KG1 (cell line): ENCODE measurements around the gene AMBRA1.
A peak's percentile ranks its signal among the peaks of the same experiment; 100 is the strongest.

Experiments
- DNase-seq: peaks from one replicate; lab custom pipeline; 2025; lab: John Stamatoyannopoulos, UW

The AMBRA1 gene

DNA sequence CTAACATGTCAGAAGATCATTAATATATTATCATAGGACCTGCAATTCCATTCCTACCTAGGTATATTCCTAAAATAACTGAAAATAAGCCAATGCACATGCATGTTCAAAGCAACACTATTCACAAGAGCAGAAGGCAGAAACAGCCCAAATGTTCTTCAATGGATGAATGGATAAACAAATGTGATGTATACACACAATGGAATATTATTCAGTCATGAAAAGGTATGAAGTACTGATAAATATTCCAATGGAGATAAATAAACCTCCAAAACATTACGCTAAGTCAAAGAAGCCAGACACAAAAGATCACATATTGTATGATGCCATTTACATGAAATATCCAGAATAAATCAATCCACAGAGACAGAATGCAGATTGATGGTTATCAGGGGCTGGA, 16.8 kb downstream of the AMBRA1 start:
- DNase-seq = no peak

DNA sequence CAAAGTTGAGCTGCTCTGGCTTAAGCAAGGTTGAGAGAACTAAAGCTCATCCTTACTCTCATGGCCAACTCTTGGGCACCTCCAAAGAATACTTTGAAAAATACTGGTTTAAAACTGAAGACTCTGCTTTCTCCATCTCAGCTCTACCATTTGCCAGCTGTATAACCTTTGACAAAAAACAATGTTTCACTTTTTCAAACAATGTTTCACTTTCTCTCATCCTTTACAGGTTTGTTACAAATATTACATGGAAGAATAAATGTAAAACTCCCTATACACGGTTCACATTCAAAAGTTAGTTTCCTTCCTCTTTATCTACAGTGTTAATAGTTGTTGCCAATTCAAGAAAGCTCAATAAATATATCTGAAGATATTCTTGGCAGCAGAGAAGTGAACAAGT, 19.2 kb downstream of the AMBRA1 start:
- DNase-seq = no peak

DNA sequence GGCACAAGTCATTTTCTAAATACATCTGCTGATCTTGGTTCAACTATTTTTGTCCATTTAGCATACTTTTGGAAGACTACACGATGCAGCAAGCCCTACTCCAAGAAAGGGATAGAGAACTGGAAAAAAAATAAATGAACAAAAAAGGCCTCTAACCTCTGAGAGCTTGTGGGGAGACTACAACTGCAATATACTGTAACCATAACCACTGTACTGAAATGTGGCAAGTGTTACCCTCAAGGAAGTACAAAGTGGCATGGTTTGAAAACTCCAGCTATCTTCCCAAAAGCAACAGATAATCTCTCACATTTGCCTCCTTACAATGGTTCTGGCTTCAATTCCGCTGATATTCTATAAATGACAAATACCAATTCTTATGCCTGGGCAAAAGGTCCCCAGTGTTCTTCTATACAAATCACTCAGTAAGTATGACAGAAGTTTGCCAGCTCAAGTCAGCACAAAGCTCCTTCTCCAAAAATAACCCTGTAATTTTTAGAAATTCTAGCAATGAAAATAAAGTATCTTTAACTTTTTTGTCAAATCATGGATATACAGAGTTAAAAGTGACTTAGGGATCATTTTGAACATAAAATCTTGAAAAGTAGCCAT, 22.9 kb downstream of the AMBRA1 start:
- DNase-seq = no peak

DNA sequence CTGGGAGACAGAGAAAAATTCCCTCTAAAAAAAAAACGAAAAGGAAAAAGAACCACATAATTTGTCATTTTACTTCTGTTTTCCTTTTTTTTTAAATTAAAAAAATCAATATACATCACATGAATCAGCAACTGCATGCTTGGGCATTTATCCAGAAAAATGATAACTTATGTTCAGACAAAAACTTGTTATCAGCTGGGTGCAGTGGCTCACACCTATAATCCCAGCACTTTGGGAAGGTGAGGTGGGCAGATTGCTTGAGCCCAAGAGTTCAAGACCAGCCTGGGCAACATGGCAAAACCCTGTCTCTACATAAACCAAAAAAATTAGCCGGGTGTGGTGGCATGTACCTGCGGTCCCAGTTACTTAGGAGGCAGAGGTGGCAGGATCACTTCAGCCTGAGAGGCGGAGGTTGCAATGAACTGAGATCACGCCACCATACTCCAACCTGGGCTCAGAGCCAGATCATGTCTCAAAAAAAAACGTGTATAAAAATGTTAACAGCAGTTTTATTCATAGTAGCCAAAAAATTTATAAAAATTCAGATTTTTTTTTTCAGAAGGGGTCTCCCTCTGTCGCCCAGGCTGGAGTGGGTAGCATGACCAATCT, 28.5 kb downstream of the AMBRA1 start:
- no peak for DNase-seq

DNA sequence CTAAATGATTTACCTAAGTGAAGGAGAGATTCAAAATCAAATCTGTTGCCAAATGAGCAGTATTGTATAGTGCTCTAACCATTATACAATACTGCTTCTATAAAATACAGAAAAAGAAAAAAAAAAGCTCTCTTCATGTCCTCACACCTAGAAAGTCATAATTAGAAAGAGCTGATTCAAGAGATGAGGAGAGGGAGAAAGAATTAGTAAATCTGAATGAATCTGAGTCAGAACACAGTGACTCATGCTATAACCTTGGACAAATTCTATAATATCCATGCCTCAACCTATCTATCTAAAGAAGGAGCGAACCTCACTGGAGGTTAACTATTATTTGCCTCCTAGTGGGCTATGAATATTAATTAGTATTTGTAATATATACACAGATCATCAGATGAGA, 29.4 kb downstream of the AMBRA1 start:
- no peak for DNase-seq

DNA sequence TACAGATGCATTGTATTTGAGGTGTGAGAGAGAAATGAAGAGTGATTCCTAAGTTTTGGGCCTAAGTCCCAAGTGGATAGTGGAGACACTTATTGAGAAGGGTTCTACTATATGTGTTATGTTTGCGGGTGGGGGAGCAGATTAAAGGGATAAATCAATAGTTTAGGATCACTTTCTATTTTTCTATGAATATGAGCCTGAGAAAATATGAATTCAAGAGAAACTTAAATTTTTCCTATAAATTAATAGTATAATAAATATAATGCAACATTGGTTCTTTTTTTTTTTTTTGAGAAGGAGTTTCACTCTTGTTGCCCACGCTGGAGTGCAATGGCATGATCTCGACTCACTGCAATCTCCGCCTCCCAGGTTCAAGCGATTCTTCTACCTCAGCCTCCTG, 31.3 kb downstream of the AMBRA1 start:
- no peak for DNase-seq

DNA sequence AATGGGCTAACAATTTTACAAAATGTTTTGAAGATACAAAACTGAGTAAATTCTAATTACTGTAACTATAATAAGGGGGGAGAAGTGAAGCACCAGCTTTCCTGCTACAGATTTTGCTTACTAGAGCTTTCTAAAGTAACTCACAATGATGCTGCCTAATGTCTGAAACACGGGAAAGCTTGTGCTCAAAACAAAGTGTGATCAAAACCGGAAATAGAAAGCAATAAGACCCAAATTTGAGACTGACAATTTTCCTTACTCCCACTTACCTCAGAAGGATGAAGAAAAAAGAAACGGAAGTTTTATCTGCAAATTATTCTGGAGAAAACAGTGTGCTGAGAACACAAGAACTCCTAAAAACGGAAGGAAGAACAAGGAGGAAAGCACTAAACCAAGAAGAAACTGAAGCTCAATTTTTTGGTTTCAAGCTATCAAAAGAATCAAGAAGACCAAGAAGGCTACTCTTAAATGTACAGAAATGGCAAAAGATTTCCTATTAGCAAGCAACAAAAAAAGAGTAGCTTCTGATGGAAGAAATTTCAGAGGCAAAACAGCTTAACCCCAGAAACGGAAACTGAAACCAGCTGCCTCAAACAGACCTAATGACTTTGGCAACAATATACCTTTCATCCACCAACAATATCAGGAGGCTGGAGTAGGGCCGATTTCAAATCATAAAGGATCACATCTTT, 33.4 kb downstream of the AMBRA1 start:
- no peak for DNase-seq

DNA sequence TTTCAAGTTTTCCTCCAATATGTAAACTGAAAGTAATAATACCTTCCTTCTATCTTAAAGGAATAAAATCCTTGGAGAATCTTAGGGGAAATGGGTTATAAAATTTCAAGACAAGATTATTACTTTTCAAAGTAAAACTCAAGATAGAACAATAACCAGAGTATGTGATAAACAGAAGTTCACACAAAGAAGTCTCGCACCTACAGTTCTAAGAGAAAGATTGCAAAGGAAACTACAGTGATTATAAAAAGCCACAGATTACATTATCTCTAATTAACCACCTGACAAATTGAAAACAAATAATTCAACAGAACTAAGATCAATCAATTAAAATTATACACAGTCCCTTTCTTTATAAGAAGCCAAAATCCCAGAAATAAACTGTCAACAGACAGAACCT, 34.0 kb downstream of the AMBRA1 start:
- no peak for DNase-seq

DNA sequence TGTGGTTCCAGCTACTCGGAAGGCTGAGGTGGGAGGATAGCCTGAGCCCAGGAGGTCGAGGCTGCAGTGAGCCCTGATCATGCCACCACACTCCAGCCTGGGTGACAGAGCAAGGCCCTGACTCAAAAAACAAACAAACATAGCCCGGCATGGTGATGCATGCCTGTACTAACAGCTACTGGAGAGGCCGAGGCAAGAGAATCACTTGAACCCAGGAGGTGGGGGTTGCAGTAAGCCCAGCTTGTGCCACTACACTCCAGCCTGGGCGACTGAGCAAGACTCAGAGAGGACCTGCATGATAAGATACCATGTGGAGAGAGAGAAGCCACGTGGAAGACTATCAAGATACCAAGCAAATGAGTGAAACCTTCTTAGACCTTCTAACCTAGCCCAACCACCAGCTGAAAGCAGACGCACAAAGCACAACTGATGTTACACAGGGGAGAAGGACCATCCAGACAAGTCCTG, 36.1 kb downstream of the AMBRA1 start:
- no peak for DNase-seq

DNA sequence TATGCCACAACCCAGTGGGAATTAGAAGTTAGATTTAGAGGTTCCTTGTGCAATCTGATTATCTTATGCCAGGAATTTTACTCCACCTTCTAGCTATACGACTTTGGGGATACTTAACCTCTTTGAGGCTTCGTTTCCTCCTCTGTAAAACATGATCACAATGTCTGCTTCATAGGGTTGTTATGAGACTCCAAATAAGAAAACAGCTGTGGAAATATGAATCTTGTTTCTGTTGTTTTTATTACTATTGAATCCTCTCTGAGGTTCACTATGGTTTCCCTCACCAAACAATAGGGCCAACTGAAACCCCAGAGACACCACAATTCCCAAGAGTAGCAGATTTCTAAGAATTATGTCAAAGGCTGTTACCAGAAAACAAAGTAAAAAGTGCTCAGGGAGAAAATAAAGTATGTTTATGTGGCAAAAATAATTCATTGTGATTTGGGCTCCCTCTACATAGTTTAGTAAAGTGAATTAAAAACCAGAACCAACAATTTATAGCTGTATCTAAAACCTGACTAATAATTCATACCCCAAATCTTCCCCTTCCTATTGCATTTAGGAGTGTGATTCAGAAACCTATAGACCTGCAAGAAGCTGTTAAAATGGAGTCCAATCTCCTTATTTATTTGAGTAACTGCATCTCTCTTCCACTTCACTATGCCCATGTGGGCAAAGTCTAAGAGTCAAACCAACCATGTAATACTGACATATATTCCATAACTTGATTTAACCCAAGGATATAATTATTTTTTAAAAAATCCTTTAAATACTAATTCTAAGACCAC, 38.4 kb downstream of the AMBRA1 start:
- no peak for DNase-seq

DNA sequence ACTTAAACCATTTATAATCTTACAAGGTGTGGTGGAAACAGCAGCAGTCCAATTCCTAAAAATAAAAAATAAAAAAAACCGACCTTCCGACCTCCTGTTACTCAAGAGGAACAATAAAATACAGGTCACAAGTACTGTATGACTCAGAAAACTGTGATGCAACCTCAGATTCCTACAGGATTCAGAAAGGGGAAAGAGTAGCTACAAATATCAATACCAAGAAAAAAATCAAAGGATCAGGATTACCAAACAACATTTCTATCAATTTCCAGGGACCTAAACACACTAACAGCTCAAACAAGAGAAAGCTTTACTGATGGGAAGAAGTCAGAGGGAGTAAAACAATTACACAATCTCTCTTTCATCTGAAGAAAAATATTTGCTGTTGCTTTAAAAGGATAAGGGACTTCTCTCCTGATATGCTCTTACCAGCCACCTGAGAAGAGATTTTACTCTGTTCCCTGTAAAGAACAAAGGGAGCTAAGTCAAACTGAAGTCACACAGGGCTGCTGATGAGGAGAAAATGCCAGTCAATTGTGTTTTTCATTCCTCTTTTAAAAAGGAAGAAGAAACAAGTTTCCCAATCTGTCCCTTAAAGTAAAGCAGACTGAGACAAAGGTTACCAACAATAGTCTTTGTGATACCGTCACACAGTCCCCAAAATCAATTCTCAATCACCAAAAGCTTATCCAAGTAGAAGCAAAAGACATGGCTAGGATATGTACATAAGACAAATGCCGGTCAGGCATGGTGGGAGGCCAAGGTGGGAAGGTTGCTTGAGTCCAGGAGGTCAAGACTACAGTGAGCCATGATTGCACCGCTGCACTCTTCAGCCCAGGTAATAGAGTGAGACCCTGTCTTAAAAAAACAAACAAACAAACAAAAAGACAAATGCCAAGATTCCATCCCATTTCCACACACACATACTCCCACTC, 39.3 kb downstream of the AMBRA1 start:
- DNase-seq = peak; percentile 48

DNA sequence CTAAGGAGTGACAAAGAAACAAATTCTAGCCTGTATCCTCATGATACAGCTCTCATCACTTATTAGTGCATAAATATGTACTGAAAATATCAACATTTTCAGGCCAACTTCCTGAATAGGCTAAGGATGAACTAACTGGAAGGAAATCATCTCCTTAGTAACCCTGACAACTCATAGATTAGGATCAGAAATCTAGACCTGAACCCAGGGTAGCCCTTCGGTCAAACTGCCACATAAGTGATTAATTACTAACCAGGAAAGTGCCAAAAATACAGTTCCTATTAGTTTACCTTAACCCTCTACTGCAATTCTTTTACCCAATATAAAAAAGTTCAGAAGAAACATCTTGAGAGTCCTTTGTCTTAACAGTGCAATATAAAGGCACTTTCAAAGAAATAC, 40.0 kb downstream of the AMBRA1 start:
- DNase-seq = peak; percentile 48

DNA sequence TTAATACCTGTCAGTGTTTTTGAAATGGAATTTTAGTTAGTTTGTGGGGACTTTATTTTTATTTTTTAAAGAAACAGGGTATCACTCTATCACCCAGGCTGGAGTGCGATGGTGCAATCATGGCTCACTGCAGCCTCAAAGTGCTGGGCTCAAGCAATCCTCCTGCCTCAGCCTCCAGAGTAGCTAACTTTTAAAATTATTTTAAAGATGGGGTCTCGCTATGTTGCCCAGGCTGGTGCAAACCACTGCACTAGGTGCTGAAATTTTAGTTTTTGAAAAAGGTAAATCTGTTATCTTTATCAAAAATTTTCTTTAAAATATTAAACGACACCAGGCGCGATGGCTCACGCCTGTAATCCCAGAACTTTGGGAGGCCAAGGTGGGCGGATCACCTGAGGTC, 42.6 kb downstream of the AMBRA1 start:
- DNase-seq = no peak

DNA sequence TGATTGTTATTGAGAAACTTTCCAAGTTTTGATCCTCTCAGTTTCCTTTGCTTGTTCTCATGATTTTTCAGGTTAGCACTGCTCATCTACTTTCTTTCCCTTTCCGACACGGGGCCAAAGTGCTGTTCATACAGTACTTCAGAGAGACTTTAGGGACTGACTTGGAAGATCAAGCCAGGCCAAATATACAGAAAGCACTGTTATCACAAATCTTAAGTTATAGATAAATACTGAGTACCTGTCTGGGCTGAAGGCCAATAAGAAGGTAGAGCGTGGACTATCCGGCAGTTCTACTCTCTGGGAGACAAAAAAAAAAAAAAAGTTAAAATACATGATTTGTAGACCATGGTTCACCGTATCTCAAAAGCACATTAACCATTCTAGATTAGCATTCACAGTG, 46.2 kb downstream of the AMBRA1 start:
- DNase-seq = no peak

DNA sequence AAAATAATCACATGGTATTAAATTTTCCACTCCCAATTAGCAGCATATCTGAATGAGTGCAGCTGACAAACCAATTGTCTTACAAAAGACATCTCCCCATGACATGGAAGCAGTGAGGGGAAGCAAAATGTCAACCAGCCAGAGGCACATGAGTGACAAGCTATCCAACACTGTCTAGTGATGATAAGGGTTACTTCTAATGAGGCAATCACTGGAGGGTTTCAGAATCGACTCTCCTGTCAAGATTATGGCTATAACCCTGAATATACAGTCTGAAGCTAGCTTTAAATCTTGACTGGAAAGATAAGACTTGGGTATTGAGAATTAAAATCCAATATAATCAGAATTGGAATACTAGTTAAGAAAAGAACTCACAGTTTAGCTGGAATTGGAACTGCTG, 50.3 kb downstream of the AMBRA1 start:
- DNase-seq = no peak

DNA sequence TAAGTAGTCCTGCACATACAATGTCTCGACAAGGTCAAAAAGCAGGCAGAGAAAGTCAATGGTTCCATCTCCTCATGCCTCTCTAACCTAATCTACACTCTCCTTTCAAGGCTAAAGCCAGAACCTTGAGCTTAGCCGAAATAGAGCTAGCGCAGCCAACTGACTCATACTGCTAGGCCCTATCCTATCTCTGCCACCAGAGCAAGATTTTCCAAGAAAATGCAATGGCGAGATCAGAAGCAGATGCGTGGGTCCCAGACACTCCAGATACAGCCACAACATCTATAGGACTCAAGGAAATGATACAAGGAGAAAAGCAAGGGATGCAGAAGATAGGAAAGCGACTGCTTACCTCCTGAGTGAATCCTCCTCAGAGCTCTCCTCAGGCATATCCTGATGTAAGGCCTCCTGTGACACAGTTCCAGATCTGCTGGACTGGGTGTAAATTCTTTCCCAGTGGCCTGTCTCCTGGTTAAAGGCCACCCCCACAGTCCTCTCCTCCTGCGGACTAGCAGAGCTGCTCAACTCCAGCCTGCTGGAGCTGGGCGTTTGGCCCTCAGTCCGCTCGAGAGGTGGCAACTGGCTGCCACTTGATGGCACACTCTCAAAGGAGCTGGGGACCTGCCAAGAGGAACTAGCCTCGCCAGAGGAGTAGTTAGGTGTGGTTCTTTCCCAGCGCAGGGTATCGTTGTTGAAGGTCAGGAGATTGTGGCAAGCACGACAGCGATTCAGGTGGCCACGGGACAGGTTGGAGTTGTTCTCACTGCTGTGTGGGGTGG, 52.0 kb downstream of the AMBRA1 start:
- DNase-seq = no peak

DNA sequence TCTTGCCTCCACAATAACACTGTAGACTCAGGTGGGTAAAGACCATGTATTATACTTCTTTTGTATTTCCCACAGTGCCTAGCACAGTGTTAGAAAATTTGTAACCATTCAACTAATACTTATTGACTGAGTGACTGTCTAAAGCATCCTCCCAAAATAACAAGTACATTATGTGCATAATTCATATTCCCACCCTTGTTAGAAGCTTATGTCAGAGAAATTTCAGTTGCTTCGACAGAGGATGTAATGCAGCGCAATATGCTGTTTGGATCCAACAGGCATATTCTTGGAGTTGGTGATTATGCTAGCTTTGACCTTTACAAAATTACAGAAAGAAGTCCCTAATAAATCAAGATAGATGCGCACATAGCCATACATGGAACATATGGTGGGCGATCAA, 53.0 kb downstream of the AMBRA1 start:
- no peak for DNase-seq

DNA sequence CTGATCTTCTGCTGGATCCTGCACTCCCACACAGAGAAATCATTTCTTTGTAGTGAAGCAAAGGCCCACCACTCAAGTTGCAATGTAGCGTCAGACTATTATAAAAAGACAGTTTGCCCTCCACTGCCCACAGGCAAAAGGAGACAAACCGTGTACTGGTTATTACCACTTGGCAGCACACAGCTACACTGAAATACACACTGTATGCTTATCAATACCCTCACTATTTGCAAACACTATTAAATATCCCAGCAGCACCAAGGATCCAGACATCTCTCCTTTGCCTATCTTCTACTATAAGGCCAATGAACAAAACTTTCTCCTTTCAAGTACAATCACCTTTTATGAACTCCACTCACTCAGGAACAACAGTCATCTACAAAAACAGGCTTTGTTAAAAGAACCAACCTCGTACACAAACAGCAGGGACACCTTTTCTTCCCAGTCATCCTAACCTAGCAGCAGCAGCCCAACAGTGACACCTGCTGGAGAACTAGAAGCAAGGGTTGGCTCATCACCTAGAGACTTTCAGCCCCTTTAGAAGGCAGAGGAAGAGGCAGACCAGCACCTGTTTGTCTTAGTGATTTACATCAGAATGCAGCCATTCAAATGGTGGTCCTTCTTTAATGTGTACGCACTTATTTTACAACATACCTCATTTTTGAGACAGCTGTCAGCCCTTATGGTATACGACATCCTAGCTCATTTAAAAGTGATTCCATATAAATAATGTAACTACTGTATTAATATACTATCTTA, 56.1 kb downstream of the AMBRA1 start:
- peak; percentile 31 for DNase-seq

DNA sequence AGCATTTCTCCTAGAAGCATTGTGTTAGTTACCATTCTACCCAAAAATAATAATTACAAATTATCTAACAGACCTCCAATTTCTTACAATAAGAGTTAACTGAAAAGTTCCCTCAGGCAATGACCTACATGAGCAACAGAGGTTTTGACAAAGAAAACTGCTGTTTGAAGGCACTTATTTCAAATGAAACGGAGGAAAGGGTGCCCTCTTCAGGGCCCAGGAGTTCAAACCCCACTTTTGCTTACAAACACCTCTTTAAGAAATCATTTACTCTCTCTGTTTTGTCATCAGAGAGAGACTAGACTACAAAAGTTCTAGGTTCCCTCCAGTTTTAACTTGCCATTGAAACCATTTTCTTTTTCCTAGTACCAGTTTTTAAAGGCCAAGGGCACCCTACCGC, 56.7 kb downstream of the AMBRA1 start:
- DNase-seq = no peak

DNA sequence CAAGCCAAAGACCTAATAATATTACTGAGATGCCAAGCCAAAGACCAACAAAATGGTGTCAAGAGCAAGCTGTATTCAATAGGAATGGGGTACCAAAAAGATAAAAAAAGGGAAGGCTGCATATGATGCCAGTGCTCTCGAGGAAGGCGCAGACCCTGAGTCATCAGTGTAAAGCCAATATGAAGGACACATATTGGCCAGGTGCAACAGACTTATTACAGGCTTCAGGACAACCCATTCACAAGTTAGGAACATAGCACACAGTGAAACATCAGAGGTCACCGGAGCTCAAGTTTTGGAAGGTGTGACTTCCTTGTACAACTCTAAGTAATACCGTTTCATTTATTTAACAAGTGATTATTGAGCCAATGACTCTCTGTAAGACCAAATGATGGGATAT, 58.1 kb downstream of the AMBRA1 start:
- no peak for DNase-seq
